GM18520 (cell line): Measurements from ENCODE around the gene KLHL40.

ENCODE experiments used
- ATAC-seq: cut with Tn5 transposase; IDR thresholded peaks from one replicate; pipeline ENCODE4 v1.9.1; 2021; ENCODE audit not compliant: unreplicated experiment

Gene KLHL40

DNA sequence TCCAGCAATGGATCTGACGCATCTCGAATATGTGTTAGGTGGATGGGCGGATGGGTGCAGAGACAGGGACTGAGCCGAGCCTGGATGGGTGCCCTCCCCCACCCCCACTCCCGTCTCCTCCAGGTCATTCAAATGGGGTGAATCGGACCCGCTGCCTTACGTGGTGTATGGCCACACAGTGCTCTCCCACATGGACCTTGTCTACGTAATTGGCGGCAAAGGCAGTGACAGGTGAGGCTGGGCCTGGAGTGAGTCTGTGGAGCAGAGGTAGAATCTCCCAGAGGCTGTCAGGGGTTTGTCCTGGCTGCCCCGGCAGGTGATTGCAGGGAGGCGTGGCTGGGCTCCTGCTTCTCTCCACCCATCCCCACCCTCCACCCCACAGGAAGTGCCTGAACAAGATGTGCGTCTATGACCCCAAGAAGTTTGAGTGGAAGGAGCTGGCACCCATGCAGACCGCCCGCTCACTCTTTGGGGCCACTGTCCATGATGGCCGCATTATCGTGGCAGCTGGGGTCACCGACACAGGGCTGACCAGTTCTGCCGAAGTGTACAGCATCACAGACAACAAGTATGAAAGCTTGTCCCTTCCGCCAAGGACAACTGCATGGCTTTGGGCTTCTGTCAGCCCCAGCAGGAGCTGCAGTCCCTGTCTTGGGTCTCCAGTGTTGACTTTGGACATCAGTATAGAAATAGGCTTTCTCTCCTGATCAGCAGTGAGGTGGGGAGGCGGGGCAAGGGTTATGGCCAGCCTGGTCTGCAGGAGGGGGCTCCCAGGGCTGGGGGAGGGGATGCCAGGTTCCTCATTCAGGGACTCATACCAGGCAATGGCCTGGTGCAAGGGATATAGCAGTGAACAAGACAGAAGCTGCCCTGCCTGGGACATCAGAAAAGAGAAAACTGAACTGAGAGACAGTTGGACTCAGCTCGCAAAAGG lies 3.4 kb downstream of the KLHL40 start:
- no peak for ATAC-seq

- no peak for ATAC-seq
Measured at GRCh38 chr3:42689421-42690014, 4.2 kb downstream of the KLHL40 start.

DNA sequence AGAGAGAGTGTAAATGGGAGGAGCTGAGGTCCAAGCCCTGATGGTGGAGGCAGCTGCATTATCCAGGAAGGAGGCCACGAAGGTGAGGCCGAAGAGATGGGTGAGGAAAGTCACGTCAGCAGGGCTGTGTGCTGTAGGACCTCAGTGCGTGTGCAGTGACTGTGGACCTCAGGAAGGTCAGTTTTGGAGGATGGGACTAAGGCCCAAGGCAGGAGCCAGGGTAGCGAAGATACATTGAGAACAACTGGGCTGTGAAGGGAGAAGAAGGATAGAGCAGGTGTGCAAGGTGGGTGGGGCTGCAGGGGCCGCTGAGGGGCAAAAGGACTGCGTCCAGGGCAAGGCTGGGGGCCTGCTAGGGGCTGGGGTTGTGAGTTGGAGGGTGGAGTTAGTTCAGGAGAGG lies 4.9 kb downstream of the KLHL40 start:
- ATAC-seq: no peak

GRCh38 chr3:42690766-42691680 lies 5.7 kb downstream of the KLHL40 start:
- ATAC-seq: no peak

DNA sequence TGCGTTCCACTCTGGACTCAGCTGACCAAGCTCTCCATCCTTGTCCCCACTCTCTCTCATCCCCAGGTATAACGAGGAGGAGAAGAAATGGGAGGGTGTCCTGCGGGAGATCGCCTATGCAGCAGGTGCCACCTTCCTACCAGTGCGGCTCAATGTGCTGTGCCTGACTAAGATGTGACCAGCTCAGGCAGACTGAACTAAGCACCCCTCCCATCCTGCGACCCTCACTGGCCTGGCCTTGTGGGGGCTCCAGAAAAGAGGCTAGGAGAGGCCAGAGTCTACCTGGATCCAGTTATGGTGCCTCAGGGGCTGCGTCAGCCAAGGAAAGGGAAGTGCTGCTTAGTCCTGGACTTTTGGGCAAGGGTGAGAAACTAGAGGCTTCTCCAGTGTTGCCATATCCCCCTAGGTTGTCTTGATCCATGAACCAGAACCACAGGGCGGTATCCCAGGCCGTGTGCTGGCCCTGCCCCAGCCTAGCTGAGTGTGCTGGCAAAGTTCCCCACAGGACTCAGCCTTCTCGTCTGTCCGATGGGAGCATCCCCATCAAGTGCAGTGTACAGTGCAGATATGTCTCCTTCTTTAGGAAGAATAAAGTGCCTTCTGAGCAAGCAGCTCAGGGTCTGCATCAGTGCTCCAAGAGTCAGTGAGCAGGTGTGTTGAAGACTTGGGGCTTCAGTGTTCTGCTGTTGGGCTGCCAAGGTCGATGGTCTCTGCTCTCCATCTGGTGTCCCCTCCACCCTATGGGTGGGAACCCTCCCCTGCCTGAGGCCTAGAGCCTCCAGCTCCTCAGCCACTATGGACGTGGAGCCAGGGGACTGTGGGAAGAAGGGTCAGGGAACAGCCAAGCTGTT lies 6.7 kb downstream of the KLHL40 start:
- no peak for ATAC-seq

GRCh38 chr3:42692667-42693529 lies 7.6 kb downstream of the KLHL40 start:
- no peak for ATAC-seq

DNA sequence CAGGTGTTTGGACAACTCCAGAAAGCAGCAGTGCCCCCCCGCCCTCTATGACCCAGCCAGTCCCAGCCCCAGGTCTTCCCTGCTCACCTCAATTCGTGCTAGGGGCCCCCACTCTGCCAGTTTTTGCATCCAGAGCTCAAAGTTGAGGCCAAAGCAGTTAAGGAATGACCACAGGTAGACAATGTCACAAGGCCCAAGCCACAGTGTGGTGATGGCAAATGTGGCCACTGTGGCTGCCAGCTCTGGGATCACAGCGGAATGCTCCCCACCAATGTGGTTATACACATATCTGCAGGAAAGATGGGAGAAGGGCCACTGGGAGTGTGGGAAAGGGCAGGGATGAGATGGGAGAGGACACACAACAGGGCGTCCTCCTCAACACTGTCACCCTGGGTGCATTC lies 8.2 kb downstream of the KLHL40 start:
- ATAC-seq: no peak

DNA sequence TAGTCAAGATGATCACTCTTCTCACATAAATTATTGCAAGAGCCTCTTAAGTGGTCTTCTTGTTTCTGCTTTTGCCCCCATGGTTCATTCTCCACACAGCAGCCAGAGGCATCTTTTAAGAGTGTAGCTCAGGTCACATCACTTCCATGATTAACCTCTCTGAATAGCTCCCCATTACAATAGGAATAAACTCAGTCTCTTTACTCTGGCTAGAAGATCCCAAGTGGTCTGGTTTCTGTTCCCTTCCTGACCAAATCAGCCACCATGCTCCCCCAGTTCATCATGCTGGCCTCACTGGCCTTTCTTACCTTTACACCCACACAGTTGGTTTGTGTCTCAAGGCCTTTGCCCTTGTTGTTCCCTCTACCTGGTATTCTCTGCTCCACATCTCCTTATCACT lies 9.0 kb downstream of the KLHL40 start:
- no peak for ATAC-seq

GRCh38 chr3:42696356-42697288 lies 11.3 kb downstream of the KLHL40 start:
- ATAC-seq: no peak

DNA sequence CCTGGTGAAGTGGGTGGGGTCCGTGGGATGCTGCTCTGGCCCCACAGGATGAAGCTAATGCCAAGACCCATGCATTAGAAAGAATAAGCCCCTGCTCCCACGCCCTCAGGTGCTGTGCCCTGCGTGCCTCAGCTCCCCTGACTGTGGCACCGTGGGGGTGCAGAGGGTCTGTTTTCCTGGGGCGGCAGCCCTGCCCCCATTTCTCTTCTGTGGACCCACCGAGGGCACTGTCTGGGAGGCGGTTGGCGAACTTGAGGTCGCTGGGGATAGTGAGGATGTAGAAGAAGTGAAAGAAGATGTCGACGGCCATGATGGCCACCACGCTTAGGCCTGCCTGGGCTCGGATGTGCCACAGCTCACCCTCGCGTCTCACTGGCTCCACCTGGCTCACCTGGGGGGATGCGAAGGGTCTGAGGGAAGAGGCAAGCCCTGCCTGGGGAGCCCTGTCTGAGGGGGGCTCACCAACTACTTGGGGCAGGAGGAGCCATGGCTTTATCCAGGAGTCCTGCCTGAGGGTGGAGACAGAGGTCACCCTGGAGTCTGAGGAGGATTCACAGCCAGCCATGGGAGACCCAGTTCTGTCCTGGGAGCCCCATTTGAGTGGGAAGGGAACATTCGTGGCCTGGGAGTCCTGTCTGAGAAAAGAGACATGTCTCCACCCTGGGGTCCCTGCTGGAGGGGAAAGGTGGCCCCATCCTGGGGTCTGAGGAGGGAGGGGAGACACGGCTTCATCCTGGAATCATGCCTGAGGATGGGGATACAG lies 12.1 kb downstream of the KLHL40 start:
- ATAC-seq: no peak

DNA sequence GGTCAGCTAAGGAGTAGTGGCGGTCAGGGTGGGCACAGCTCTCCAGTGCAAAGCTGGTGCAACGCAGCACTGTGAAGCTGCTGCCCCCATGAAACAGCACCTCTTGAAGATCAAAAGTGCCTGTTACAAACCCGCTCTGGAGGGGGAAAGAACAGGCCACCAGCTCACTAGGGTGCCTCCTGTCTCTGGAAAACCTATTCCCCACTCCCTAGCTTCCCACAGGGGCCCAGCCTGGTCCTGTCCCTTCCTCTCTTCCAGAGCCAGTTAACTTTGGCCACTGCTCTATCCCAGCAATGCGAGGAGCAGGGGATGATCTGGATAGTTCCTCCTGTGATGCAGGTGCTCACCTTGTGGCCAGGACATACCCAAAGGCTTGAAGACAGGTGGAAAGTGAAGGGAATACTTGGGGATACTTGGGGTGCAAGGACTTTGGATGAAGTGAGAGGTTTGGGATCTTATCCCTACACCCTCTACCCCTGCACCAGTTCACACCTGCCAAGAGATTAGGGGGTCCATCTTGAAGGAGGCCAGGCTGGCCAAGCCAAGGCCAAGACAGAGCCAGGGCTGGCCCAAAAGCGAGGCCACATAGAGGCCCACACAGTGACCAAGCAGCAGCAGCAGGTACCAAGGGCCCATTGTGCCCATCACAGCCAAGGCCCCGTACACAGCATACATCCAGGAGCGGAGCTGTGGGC lies 13.0 kb downstream of the KLHL40 start:
- no peak for ATAC-seq

DNA sequence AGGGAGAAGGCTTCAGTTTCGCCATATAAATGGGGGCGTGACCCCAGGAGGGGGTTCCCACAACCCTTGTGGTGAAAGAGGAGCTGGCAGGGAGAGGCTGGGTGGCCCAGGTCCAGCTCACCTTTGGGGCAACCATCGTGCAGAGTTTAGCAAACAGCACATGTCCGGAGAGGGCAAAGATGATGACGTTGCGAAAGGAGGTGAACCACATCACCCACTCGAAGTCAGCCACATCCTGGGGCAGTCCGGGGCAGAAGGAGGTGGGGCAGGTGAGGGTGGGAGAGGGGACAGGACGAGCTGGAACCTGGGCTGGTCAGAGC lies 13.5 kb downstream of the KLHL40 start:
- ATAC-seq: no peak

DNA sequence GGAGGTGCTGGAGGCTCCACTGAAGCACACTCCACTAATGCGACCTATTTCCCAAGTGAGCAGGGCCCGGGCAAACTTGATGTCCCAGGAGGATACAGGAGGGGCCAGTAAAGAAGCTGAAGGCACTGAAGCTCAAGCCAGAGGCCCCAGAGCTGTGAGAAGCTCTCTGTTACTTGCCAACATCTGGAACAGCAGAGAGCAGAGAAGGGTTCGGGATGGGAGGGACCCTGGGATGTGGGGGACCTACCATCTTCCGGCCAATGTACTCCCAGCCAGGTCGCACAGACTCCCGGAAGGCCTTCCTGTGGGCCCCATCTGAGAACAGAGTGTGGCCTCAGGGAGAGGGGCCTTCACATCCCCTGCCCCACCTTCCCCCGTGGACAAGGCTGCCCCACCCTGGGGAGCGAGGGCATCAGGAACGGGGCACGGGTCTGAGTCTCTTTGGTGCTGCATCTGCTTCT lies 14.2 kb downstream of the KLHL40 start:
- no peak for ATAC-seq

GRCh38 chr3:42700366-42701288 lies 15.3 kb downstream of the KLHL40 start:
- no peak for ATAC-seq

DNA sequence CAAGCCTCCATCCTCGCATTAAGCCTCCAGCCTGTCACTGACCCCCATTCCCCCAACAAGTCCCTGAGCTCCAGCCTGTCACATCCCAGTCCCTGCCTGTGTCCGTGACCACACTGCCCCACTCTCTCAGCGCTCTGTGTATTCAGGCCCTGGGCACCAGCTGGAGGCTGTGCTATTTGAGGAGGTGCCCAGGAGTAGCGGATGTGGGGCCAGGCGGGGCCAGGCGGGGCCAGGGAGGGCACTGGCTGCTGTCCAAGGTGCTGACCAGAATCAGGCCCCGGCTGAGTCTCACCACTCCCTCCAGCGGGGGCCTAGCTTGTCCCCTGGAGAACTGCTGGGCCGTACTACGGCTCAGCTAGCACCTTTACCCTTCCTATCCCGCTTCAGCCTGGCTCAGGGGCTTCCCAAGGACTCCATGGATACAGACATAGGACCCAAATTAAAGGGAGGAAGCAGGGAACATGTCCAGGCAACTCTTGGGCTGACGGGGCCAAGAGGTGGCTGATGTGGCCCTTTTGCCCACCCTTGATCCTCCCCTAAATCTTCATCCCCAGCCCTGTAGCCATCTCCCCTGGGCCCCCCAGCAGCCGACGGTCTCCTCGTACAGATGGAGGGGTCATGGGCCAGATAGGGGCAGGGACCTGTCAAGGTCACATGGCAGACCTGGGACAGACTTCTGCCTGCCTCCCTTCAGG lies 16.2 kb downstream of the KLHL40 start:
- ATAC-seq: no peak
